Measurements from ENCODE around the gene C14orf132. TPM values are rescaled to one million over a fixed set of nuclear protein-coding genes. Genes with fewer than 3 reads are reported as not detected.
"Not testable (repeated sequence)": the region's sequence is repeated elsewhere in the genome, so short reads cannot be mapped to it uniquely, and the experiment has no call there.

The C14orf132 gene
- total and polyA plus RNA-seq, 4 donors = 9.8 to 49.3 (median 24.7) TPM

DNA sequence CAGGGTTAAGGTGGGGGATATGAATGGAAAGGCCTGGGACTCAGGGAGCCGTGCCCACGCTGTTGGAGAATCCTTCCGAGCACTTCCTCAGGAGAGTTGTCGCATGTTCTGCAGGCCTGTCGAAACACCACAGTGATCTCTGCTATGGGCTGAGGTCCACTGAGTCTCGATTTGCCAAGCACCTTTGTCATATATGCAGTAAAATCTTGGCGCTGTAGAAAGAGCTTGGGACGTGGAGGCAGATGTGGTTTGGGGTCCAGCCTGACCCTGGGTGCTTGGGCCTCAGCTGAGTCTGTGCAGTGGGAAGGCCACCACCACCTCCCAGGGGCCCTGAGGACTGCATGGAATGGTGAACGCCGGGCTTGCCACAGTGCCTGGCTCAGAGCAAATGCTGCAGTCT lies 32.9 kb downstream of the C14orf132 start:
- Histone ChIP-seq H3K4me3 (no peak overlapping the region), H3K36me3 (ENCODE audit: control insufficient read depth in 4 of 4, insufficient read depth in 4 of 4, low read length in 4 of 4) (no peaks in the 10 kb centered on the region), H3K27me3 (ENCODE audit: control insufficient read depth in 3 of 3, insufficient read depth in 3 of 3, low read length in 2 of 3) (no peaks in the 10 kb centered on the region), H3K9me3 (ENCODE audit: control insufficient read depth in 4 of 4, insufficient read depth in 3 of 4, low read length in 3 of 4) (peaks cover 0 to 3% (median 0%) of the 10 kb centered on the region in 4 donors), H3K9ac (ENCODE audit: insufficient read depth in 1 of 2, low read length in 2 of 2) (no peak overlapping the region), H3K27ac (ENCODE audit: low read depth in 1 of 2, low read length in 1 of 2) (no peak overlapping the region), H3K4me1 (ENCODE audit: control insufficient read depth in 5 of 5, insufficient read depth in 5 of 5, low read length in 5 of 5) (no peaks in the 10 kb centered on the region)
- DNase-seq (peak in 1 of 3 donors; percentile 4), ATAC-seq (ENCODE audit: insufficient read depth, low FRiP score) (no peak)
- TF ChIP-seq, protein P1, sequence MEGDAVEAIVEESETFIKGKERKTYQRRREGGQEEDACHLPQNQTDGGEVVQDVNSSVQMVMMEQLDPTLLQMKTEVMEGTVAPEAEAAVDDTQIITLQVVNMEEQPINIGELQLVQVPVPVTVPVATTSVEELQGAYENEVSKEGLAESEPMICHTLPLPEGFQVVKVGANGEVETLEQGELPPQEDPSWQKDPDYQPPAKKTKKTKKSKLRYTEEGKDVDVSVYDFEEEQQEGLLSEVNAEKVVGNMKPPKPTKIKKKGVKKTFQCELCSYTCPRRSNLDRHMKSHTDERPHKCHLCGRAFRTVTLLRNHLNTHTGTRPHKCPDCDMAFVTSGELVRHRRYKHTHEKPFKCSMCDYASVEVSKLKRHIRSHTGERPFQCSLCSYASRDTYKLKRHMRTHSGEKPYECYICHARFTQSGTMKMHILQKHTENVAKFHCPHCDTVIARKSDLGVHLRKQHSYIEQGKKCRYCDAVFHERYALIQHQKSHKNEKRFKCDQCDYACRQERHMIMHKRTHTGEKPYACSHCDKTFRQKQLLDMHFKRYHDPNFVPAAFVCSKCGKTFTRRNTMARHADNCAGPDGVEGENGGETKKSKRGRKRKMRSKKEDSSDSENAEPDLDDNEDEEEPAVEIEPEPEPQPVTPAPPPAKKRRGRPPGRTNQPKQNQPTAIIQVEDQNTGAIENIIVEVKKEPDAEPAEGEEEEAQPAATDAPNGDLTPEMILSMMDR (IDR thresholded peaks at IDR 0.05; ENCODE audit: control extremely low read depth, extremely low read depth) = no peak
- WGBS, 2 donors = 93 to 95% methylated on average over 10 of the region's 10 CpGs

DNA sequence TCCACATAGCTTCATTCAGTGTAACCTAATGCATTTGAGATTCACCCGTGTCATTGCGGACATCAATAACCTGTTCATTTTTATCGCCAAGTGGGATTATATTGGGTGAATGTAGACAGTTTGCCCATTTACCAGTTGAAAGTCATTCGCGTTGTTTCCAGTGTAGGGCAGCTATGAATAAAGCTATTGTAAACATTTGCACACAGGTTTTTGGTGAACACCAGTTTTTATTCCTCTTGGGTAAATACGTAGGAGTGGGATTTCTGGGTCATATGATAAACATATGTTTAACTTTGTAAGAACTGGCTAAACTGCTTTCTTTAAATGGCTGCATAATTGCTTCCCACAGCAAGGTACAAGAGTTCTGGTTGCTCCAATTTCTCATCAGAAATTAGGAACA lies 33.6 kb downstream of the C14orf132 start:
- H3K4me1 ChIP-seq (ENCODE audit: control insufficient read depth in 5 of 5, insufficient read depth in 5 of 5, low read length in 5 of 5) = no peaks in the 10 kb centered on the region
- no peak for ATAC-seq (ENCODE audit: insufficient read depth, low FRiP score)
- H3K36me3 ChIP-seq (ENCODE audit: control insufficient read depth in 4 of 4, insufficient read depth in 4 of 4, low read length in 4 of 4) = no peaks in the 10 kb centered on the region
- H3K27ac ChIP-seq (ENCODE audit: low read depth in 1 of 2, low read length in 1 of 2) = no peak overlapping the region
- WGBS, 2 donors = 86 to 95% methylated on average over 6 of the region's 6 CpGs
- DNase-seq = no peak
- H3K9ac ChIP-seq (ENCODE audit: insufficient read depth in 1 of 2, low read length in 2 of 2) = no peak overlapping the region
- H3K9me3 ChIP-seq (ENCODE audit: control insufficient read depth in 4 of 4, insufficient read depth in 3 of 4, low read length in 3 of 4) = peaks cover 0 to 3% (median 0%) of the 10 kb centered on the region in 4 donors
- TF ChIP-seq, protein P1 (IDR thresholded peaks at IDR 0.05; ENCODE audit: control extremely low read depth, extremely low read depth) = no peak
- no peak overlapping the region for H3K4me3 ChIP-seq
- no peaks in the 10 kb centered on the region for H3K27me3 ChIP-seq (ENCODE audit: control insufficient read depth in 3 of 3, insufficient read depth in 3 of 3, low read length in 2 of 3)

DNA sequence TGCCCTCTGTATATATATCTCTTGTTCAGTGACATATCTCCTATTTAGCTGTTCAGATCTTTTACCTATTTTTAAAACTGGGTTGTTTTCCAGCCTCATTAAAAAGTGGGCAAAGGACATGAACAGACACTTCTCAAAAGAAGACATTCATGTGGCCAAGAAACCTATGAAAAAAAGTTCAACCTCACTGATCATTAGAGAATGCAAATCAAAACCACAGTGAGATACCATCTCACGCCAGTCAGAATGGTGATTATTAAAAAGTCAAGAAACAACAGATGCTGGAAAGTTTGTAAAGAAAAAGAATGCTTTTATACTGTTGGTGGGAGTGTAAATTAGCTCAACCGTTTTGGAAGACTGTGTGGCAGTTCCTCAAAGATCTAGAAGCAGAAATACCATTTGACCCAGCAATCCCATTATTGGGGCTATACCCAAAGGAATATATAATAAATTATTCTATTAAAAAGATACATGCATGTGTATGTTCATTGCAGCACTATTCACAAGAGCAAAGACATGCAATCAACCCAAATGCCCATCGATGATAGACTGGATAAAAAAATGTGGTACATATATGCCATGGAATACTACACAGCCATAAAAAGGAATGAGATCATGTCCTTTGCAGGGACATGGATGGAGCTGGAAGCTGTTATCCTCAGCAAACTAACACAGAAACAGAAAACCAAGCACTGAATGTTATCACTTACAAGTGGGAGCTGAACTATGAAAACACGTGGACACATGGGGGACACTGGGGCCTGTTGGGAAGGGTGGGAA lies 34.3 kb downstream of the C14orf132 start:
- DNase-seq; H3K9ac ChIP-seq (ENCODE audit: insufficient read depth in 1 of 2, low read length in 2 of 2); H3K4me1 ChIP-seq (ENCODE audit: control insufficient read depth in 5 of 5, insufficient read depth in 5 of 5, low read length in 5 of 5); H3K27ac ChIP-seq (ENCODE audit: low read depth in 1 of 2, low read length in 1 of 2); H3K36me3 ChIP-seq (ENCODE audit: control insufficient read depth in 4 of 4, insufficient read depth in 4 of 4, low read length in 4 of 4); H3K27me3 ChIP-seq (ENCODE audit: control insufficient read depth in 3 of 3, insufficient read depth in 3 of 3, low read length in 2 of 3); H3K9me3 ChIP-seq (ENCODE audit: control insufficient read depth in 4 of 4, insufficient read depth in 3 of 4, low read length in 3 of 4); H3K4me3 ChIP-seq; ATAC-seq (ENCODE audit: insufficient read depth, low FRiP score): not testable (repeated sequence)
- whole genome bisulfite sequencing, 2 donors = 80 to 89% methylated on average over 4 of the region's 4 CpGs

DNA sequence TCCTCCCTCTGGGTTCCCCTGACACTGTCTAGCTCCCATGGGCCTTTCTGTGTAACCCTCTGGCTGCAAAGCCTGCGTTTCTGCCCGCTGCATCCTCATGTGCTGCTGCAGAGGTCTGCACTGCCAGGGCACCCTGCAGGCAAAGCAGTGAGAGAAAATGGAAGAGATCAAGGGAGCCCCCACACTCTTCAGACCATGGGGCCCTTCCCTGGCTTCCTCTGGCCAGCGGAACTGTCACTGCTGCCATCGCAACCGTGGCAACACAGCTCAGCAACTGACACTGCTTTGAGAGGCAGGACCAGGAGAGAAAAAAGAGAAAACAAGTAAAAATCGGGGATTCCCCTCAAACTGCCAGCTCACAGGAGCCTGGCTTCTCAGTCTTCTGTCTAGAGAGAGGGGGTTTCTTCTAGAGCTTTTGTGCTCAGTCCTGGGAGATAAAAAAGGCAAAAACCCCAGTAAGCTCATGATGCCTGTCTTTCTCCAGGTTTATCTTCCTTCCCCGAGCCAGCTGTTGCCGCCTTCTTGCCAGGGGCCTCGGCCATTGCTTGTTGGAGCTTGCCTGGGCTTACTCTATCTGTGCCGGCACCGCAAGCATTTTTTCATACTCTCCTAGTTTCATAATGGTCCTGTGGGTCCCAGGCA lies 38.9 kb downstream of the C14orf132 start:
- DNase-seq (no peak), ATAC-seq (ENCODE audit: insufficient read depth, low FRiP score) (no peak)
- TF ChIP-seq, protein P1 (IDR thresholded peaks at IDR 0.05; ENCODE audit: control extremely low read depth, extremely low read depth) = no peak
- H3K4me1 ChIP-seq (ENCODE audit: control insufficient read depth in 5 of 5, insufficient read depth in 5 of 5, low read length in 5 of 5) = peaks cover 0 to 3% (median 0%) of the 10 kb centered on the region in 5 donors
- no peak overlapping the region for H3K9ac ChIP-seq (ENCODE audit: insufficient read depth in 1 of 2, low read length in 2 of 2)
- WGBS, 2 donors = 73 to 80% methylated on average over 11 of the region's 11 CpGs
- no peaks in the 10 kb centered on the region for H3K27me3 ChIP-seq (ENCODE audit: control insufficient read depth in 3 of 3, insufficient read depth in 3 of 3, low read length in 2 of 3)
- no peak overlapping the region for H3K27ac ChIP-seq (ENCODE audit: low read depth in 1 of 2, low read length in 1 of 2)
- peaks cover 0 to 2% (median 0%) of the 10 kb centered on the region in 4 donors for H3K36me3 ChIP-seq (ENCODE audit: control insufficient read depth in 4 of 4, insufficient read depth in 4 of 4, low read length in 4 of 4)
- no peak overlapping the region for H3K4me3 ChIP-seq
- H3K9me3 ChIP-seq (ENCODE audit: control insufficient read depth in 4 of 4, insufficient read depth in 3 of 4, low read length in 3 of 4) = peaks cover 0 to 3% (median 0%) of the 10 kb centered on the region in 4 donors

Data from lung (tissue), 12 donors.